NT2/D1 (cell line): ENCODE results near the gene ITSN2.

Experiments
- SUZ12 ChIP-seq: IDR thresholded peaks from 2 replicates; pipeline ENCODE4 v1.6.1; 2011; ENCODE audit not compliant: insufficient read length, insufficient read depth; ENCODE audit errors: extremely low read depth
- YY1 ChIP-seq: IDR thresholded peaks from 2 replicates; pipeline ENCODE4 v1.6.1; 2011; ENCODE audit not compliant: insufficient read length, insufficient read depth
- ZNF274 ChIP-seq: IDR thresholded peaks from 2 replicates; pipeline ENCODE4 v1.6.1; 2011; ENCODE audit warnings: mild to moderate bottlenecking, low read depth, low read length

GRCh38 chr2:24350826-24351626 lies 9.3 kb downstream of the ITSN2 start:
- TF ChIP-seq ZNF274 = no peak
- TF ChIP-seq YY1 = no peak
- TF ChIP-seq SUZ12 = no peak
